Smooth muscle cell of the brain vasculature (primary cell): ENCODE results near the gene COPE.
"Not testable (repeated sequence)": the region's sequence is repeated elsewhere in the genome, so short reads cannot be mapped to it uniquely, and the experiment has no call there.

ENCODE experiments used
- DNase-seq: peaks from one replicate; pipeline ENCODE4 v3.0.0-alpha.2; 2012; ENCODE audit warnings: low read depth, low spot score

Gene COPE

DNA sequence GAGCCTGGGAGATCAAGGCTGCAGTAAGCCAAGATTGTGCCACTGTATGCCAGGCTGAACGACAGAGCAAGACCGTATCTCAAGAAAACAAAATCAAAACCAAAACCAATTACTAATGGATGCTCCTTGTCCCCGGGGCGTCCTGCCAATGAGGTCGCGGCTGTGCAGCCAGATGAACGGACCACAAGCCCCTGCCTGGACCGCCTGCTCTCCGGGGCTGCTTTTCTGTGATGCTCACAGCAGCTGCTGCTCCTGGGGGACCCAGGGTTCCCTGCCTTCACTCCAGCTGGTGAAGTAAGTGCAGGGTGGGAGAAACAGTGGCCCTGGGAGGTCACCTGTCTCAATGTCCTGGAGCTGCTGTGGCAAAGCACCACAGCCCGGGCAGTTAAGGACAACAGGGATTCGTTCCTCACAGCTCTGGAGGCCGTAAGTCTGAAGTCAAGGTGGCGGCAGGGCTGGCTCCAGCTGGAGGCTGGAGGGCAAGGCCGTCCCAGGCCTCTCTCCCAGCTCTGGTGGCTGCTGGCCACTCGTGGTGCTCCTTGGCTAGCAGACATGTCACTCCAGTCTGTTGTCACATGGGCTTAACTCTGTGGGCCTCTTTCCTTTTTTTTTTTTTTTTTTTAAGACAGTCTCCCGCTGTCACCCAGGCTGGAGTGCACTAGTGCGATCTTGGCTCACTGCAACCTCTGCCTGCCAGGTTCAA, 10.1 kb downstream of the COPE start:
- no peak for DNase-seq

DNA sequence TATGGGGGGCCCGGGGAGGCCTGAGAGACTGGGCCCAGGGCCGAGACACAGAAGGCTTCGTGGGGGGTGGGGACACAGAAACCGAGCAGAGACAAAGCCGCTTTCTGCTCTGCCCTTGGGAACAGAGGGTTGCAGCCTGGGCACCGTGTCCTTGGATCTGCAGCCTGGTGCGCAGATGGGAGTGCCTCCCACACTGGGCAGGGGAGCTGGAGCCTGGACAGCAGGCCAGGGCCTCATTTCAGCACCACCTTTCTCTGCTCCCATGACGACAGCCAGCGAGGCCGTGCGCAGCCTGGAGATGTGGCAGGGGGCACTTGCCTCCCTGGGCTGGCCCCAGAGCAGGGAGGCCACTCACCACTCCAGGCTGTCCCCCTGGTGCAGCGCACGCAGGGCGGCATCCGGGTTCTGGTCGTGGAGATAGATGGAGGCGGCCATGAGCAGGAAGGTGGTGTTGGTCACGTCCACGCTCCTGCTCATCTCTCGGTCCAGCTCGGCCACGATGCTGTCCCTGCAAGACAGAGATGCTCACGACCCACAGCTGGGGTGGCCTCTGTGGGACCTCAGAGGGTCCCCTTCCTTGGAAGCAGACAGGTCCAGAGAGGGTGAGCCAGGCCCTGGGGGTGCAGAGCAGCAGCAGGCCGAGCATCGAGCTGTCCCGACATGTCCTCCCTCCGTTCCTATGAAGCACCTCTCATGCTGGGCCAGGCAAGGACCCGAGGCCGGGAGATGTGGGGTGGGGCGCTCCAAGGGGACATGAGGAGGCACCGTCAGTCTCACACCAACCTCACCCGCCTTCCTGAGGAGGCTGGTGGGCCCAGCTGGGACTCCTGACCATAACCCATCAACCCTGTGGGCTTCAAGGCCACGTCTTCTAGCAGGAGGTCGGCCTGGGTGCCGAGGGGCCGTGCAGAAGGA, 12.3 kb downstream of the COPE start:
- DNase-seq, result no peak

DNA sequence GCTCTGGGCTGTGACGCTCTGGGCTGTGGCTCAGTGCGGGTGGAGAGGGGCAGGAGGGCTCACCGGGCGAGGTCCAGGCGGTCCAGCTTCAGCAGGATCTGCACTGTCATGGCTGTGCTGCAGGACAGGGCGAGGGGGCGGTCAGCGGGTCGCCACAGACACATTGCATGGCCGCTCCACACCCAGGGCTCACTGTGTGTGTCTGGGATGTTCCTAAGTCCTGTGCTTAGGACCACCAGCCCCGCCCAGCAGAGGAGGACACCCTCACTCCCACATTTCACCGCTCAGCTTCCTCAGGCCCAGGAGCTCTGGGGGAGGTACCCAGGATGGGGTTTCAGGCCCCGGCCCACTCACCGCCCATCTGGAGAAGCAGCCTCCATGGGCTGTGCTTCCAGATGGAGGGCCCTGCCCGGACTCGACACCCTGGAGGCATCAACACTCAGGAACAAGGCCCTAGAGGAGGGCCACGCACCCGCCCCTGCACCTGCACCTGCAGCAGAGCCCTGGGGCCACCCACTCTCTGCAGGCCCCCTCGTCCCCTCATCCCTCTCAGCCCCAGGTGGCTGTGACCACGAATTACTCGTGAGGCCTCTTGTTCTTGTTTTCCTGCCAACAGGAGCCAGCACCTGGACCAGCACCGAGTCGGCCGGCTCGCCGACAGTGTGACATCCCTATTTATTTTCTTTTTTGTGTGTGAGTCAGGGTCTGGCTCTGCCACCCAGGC, 13.5 kb downstream of the COPE start:
- DNase-seq, result no peak

DNA sequence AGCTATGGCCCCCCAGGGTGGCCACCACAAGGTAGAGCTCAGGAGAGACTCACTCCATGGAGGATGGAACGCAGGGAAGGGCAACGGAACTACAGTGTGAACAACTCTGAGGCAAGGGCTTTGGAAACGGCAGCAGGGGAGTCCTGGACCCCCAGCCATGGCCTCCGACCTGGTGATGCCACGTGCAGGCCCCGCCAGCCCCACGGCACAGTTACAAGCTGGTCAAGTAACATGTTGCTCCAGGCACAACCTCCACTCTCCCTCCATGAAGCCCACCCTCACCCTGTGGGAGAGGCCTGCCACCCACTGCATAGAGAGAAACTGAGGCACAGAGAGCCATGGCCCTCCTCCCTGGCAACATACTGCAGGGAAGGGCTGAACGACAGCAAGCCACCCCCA, 14.1 kb downstream of the COPE start:
- DNase-seq, result no peak

DNA sequence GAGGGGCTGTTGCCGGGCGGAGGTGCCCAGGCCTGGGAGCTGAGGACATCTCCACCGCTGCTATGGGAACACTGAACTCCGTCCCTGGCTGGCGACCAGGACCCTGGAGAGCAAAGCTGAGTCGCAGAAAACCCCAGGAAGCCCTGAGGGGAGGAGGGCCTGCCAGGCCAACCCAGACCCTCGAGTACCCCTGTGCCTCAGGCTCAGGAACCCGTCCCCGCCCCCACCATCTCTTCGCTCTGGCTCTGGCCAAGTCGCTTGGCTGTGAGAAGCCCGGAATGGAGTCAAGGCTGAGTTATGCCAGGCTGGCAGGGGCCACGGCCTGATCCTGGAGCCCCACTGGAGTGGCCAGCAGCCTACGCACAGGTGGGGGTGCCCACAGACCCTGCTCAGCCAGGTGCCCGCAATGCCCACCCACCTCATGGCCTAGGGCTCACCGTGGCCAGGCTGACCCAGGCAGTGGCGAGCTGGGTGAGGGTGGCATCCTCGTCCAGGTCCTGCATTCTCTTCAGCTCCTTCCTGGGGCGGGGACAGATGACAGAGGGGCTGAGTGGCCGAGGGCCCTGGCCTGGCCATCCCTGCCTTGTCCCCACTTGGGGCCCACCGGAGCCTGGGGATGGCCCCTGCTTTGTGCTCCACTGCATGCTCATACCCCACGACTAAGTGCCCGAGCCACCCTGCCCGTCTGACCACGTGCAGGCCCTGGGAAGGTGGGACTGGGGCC, 14.7 kb downstream of the COPE start:
- DNase-seq, result no peak

DNA sequence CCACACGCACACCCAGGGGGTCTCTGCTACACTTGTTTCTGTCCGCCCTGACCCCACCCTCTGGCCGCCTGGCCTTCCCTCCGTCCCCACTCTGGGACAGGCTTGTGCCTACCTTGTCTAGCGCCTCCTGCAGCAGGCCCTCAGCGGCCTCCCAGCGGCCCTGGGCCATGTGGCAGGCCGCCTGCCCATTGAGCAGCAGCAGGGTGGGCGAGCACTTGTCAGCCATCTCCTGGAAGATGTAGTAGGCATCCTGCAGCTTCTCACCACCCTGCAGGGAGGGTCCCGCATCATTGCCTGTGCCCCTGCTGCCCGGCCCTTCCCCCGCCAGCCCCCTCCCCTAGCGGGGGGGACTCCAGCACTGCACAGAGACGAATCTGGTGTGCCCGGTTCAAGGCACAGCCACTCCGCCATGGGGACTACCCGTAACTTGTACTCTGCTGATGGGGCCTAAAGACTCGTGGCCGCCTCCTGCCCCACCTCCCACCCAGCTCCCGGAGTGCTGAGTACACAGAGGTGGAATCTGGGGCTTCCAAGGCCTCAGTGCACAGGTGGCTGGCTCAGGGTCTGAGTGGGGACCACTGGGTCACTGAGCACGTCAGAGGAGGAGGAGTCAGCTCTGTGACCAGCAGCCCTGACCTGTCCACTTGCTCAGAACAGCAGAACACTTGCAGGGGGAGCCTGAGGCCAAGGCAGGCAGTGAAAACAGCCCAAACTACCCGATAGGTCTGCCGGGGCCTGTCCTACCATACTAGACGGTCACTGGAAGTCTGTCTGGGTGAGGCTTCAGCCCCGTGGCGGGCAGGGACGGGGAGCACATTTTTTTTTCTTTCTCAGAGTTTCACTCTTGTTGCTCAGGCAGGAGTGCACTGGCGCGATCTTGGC, 15.8 kb downstream of the COPE start:
- no peak for DNase-seq

DNA sequence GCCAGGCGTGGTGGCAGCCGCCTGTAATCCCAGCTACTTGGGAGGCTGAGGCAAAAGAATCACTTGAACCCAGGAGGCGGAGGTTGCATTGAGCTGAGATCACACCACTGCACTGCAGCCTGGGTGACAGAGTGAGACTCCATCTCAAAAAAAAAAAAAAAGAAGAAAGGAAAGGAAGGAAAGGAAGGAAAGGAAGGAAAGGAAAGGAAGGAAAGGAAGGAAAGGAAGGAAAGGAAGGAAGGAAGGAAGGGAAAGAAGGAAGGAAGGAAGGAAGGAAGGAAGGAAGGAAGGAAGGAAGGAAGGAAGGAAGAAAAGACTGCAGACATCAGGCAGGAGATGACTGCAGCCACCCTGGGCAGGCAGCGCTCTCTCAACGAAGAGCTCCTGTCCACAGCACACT, 16.7 kb downstream of the COPE start:
- DNase-seq, result not testable (repeated sequence)

DNA sequence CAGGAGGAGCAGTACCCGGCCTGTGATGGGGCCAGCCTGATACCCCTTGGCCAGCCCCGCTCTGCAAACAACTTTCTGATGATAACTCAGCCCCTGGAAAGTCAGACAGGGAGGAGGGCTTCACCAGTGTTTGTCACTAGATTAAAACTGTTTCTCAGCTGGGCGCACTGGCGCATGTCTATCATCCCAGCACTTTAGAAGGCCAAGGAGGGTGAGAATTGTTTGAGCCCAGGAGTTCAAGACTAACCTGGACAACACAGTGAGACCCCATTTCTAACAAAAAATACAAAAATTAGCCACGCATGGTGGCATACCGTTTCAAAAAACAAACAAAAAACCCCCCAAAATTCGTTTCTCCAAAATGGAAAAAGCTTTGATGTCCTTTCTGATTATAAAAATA, 17.7 kb downstream of the COPE start:
- DNase-seq, result no peak

DNA sequence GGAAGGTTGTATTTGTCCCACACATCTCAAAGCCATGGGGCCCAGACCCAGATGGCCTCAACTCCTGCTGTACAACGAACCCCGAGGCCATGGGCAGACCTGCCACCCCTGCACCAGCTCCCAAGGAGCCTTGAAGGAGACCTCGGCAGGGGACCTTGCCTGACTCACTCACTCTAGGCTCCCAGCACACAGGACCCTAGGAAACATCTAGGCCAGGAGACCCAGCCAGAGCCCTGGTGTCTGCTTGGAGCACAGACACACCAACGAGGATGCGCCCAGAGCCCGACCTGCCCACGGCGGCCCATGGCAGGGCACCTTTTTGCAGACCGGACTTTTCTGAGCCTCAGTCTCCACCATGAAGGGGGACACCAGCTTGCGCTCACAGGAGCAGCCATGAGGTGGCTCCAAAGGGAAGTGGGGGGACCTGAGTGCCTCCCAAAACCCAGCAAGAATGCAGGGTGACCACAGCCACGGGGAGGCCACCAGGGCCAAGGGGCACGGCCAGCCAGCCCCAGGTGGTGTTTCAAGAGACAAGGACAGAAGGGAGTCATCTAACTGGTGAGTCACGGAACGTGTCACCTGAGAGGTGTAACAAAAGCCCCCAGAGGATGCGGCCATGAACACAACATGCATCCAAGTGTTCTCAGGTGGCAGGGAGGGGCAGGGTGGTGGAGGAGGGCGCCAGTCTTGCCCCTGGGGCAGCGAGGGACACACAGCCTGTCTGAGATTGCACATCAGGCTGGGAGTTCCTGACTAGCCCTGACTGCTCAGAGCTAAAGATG, 18.3 kb downstream of the COPE start:
- DNase-seq, result no peak

DNA sequence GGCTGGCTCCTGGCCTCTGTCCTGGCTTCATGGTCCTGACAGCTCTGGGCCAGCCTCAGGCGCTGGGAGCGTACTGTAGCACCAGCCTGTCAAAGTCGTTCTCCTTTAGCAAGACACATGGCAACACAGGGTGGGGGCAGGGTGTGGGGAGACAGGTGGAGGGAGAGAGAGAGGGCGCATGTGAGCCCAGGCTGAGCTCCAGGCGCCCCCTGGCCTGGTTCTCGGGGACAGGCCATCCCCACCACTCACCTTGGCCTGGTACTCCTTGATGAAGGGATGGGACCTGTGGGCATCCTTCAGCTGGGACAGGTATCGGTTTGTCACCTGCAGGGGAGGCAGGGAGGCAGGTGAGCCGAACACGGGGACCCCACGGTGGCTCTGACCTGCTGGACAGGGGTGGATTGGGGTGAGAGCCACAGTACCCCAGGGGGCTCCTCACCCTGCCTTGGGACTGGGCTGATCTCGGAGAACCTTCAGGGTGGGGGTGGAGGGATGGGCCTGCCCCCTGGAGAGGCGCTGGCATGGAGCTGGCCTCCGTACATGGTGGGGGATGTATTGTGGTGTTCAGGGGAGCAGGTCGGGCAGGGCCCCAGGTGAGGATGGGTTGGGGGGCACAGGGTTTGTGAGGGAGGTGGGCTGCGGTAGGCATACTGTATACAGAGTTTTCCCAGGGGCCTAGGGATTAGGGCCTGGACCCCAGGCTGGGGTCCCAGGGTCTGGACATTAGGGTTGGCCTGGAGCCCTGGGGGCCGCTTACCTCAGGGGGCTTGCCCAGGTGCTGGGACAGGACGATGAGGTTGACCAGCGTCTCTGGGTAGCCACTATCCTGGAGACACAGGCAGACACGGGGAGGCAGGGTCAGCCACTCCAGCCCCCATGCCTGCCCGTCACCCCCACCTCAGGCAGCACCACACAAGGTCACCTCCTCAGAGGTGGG, 19.3 kb downstream of the COPE start:
- DNase-seq, result no peak

DNA sequence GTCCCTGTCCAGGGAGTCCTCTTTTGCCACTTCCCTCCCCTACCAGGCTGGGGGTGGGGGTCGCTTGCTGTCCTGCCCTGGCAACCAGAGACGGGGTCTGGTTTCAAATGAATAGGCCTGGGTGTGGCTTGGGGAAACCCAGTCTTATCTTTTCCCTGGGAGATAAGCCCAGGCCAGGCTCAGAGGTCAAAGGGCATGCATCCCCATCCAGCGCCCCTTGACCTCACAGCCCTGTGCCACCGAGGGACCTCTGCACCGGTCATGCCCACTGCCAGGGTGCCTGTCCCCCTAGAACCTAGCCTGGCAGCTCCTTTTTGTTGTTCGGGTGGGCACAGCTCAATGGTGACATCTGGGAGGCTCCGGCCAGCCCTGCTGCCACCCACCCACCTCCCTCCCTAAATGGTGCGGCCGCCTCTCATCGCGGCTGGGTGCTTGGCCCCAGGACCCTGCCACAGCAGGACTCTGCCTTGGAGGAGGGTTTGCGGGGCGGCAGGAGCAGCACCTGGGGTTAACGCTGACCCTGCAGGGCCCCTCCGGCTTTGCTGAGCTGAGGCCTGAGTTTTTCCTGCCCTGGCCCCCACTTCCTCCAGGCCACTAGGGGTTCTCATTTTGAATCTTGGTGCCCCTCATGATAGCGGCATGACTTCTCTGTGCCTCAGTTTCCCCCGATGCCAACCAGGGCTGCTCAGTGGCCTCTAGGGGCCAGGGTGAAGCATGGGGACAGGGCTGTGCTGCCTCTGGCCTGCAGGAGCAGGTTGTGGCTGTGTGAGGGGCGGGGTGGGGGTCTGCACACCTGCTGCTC, 20.4 kb downstream of the COPE start:
- no peak for DNase-seq

DNA sequence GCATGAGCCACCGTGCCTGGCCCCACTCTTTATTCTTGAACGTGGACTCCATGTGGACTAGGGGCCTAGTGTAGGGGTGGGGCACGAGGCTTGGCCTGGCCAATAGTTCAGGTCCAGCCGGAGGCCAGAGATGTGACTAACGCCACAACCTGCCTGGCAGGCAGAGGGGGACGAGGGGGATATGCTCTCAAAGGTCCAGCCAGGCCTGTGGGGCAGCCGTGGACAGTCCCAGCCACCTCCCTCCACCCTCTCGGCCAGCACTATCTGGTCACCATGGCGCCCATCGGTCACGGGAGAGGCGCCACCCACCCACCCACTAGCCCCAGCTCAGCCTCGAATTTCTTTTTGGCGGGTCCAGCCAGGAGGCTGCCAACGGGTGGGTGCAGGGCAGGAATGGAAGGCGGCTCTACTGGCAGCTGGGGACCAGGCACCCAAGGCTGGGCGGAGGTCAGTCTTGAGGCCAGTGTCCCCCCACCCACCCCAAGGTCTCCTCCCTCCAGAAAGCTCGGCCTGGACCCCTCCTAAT, 21.0 kb downstream of the COPE start:
- DNase-seq, result no peak

DNA sequence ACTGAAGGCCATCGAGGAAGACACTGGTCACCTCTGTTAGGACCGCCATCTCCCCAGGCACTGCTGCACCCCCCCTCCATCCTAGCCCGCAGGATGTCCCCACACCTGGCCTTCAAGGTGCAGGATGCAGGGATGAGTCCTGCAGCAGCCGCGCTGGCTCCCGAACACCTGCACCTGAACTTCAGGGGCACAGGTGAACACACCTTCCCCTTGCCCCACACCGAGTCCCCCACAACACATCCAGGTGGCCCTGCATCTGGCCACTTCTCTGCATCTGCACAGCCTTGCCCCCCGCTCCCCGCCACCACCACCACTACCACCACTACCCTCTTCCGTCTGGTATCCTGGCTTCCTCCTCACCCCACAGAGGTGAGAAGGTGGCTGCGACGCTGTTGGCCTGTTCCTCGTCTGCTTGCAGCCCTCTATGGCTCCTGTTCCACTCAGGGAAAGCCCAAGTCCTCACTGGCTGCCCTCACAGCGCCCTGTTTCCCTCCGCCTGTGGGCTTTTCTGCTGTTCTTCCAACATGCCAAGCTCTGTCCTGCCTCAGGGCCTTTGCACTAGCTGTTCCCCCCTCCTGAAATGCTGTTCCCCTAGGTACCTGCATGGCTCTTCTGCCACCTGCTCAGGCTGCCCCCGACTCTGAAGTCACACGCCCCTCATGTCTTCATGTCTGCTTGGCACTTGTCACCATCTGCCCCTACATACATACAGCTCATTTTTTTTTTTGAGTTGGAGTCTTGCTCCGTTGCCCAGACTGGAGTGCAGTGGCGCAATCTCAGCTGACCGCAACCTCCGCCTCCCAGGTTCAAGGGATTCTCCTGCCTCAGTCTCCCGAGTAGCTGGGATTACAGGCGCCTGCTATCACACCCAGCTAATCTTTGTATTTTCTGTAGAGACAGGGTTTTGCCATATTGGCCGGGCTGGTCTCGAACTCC, 21.8 kb downstream of the COPE start:
- no peak for DNase-seq

DNA sequence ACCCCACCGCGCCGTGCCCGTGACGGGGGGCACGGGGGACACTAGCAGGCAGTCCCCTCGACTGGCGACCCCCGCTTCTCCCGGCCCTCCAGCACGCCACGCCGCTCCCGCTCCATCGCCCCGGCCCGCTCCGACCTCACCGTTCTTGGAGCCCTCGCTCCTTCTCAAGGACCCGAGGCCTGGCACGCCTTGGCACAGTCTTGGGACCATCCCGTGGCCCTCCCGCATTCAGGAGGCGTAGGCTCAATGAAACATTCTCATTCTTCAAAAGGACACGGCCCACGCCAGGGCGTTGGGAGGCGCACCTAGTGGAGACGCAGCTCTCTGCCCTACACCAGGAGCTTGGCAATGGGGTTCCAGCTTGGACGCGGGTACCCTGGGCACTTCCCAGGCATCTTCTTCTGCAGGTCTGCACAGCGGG, 22.8 kb downstream of the COPE start:
- no peak for DNase-seq

DNA sequence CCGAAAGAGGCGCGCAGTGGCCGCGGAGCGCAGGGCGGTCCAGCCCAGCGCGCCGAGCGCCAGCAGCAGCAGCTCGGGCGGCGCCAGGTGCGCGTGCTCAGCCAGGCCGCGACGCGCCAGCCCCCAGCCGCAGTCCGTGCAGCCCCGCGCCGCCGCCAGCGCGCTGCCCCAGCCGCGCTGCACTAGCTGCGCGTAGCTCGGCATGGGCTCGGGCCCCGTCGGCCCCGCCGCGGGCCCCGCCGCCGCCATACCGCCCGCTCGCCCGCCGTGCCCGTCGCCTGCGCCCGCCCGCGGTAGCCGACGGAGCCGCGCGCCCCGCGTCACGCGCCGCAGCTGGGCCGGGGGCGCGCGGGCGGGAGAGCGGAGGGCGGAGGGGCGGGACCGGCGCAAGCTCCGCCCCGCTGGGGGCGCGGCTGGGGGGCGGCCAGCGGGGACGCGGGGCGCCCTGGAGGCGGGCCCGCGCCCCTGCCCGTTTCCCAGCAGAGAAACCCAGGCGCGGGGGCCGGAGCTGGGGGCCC, 23.3 kb downstream of the COPE start, which contains the start of gene CERS1:
Gene CERS1 (minus strand): TSS at position 335 of the 518 bp plus-strand sequence. CDS start 86 bp downstream, at position 249.
- no peak for DNase-seq
